Measurements from ENCODE around the gene GMDS. TPM values are rescaled to one million over a fixed set of nuclear protein-coding genes. Genes with fewer than 3 reads are reported as not detected.

The GMDS gene
- total RNA-seq, 1 experiment from 2014 or later = 27.6 TPM

DNA sequence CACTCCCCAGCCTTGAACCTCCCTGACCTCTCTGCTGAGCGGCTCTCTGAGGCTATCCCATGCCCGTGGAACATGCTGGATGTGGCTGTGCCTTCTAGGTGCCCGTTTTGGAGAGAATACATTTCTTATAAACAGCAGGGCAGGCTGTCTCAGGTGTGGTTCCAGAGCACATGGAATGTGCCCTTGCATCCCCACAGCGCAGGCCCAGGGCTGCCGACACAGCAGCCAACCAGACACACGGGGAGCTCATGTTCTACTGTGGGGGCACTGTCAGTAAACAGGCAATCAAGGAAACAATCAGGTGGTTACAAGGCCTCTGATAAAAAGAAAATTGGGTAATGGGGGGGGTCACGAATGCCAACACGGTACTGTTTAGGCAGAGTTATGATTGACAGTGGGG is 604.9 kb downstream of the GMDS start:
- Histone ChIP-seq H3K9ac (ENCODE audit: extremely low read depth, insufficient read length, low read length) (no peak overlapping the region), H4K20me1 (ENCODE audit: control insufficient read depth, insufficient read depth, insufficient read length) (no peaks in the 10 kb centered on the region), H3K79me1 (ENCODE audit: insufficient read depth, low read depth, low read length, poor library complexity, severe bottlenecking) (no peaks in the 10 kb centered on the region), H3K27ac (ENCODE audit: insufficient read length, low read depth, low read length) (no peak overlapping the region), H2BK12ac (ENCODE audit: insufficient read length, low read depth, low read length) (no peak overlapping the region), H4K5ac (ENCODE audit: insufficient read length, low read depth, low read length) (no peak overlapping the region), H3K23ac (ENCODE audit: insufficient read length, low read depth, low read length) (no peak overlapping the region), H3K4me2 (ENCODE audit: insufficient read depth, insufficient read length, low read length) (no peak overlapping the region), H2AFZ (ENCODE audit: low read length) (no peak overlapping the region), H2BK15ac (ENCODE audit: low read depth, low read length) (no peak overlapping the region), H3K9me3 (ENCODE audit: control insufficient read depth, low read depth, low read length) (no peaks in the 10 kb centered on the region), H3K4me1 (ENCODE audit: insufficient read depth, low read length) (no peaks in the 10 kb centered on the region), H3K27me3 (ENCODE audit: insufficient read depth, low read length) (no peaks in the 10 kb centered on the region), H2BK5ac (ENCODE audit: insufficient read length, low read length) (no peak overlapping the region), H2BK20ac (ENCODE audit: low read depth, low read length, poor library complexity, severe bottlenecking) (no peak overlapping the region), H3K56ac (ENCODE audit: insufficient read length, low read depth, low read length) (no peak overlapping the region), H3K18ac (ENCODE audit: insufficient read length, low read depth, low read length) (no peak overlapping the region), H4K91ac (ENCODE audit: insufficient read length, low read depth, low read length) (no peak overlapping the region), H4K8ac (replicated peaks; ENCODE audit: insufficient read length, low read depth, low read length) (no peak overlapping the region), H2BK120ac (ENCODE audit: low read depth, low read length, poor library complexity, severe bottlenecking) (no peak overlapping the region), H3K14ac (ENCODE audit: insufficient read depth, low read length) (no peak overlapping the region), H3K23me2 (ENCODE audit: insufficient read length, low read depth, low read length, poor library complexity, severe bottlenecking) (no peaks in the 10 kb centered on the region), H3T11ph (ENCODE audit: low read length) (no peak overlapping the region), H3K79me2 (ENCODE audit: insufficient read depth, low read length) (no peaks in the 10 kb centered on the region), H2AK5ac (ENCODE audit: insufficient read length, low read length) (no peak overlapping the region), H3K4ac (ENCODE audit: low read depth, low read length) (no peak overlapping the region)
- no peaks in the 10 kb centered on the region for H3K9me3 Mint-ChIP-seq
- H3K36me3 Mint-ChIP-seq (ENCODE audit: insufficient read depth in 1 of 3, low read depth in 3 of 3) = no peaks in the 10 kb centered on the region; a peak in 1 of 7 replicates
- H3K4me3 Mint-ChIP-seq = no peak overlapping the region
- H3K4me1 Mint-ChIP-seq = peaks cover 16 to 18% of the 10 kb centered on the region in 2 experiments
- no peak for DNase-seq
- H3K27me3 Mint-ChIP-seq (ENCODE audit: low read depth) = peaks cover 10% of the 10 kb centered on the region
- peak overlapping the region in 1 of 3 experiments; percentile 9; a peak in 1 of 7 replicates for H3K27ac Mint-ChIP-seq
- no CpG with 5 or more reads among the region's 8 CpGs for WGBS (ENCODE audit: extremely low coverage, insufficient read length, low lambda C conversion rate)
- TF ChIP-seq, protein P1, sequence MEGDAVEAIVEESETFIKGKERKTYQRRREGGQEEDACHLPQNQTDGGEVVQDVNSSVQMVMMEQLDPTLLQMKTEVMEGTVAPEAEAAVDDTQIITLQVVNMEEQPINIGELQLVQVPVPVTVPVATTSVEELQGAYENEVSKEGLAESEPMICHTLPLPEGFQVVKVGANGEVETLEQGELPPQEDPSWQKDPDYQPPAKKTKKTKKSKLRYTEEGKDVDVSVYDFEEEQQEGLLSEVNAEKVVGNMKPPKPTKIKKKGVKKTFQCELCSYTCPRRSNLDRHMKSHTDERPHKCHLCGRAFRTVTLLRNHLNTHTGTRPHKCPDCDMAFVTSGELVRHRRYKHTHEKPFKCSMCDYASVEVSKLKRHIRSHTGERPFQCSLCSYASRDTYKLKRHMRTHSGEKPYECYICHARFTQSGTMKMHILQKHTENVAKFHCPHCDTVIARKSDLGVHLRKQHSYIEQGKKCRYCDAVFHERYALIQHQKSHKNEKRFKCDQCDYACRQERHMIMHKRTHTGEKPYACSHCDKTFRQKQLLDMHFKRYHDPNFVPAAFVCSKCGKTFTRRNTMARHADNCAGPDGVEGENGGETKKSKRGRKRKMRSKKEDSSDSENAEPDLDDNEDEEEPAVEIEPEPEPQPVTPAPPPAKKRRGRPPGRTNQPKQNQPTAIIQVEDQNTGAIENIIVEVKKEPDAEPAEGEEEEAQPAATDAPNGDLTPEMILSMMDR (conservative IDR thresholded peaks at IDR 0.05) = no peak
